Measurements from ENCODE around the gene ADAMTSL1.

Gene ADAMTSL1

GRCh38 chr9:18549772-18550171 lies 75.8 kb downstream of the ADAMTSL1 start:
- in situ Hi-C loops (cut with HindIII; ENCODE audit: low sequenced_read_pairs), result no loop called here
- TF ChIP-seq CTCF (IDR thresholded peaks at IDR 0.05; ENCODE audit: low read depth, low read length, missing control alignments), result no peak
- no peak overlapping the region for H3K4me3 ChIP-seq (ENCODE audit: low read depth, low read length)
- DNase-seq (ENCODE audit: low read depth), result no peak

GRCh38 chr9:18550286-18550685 lies 76.3 kb downstream of the ADAMTSL1 start:
- in situ Hi-C loops (cut with HindIII; ENCODE audit: low sequenced_read_pairs), result no loop called here
- DNase-seq (ENCODE audit: low read depth), result peak; percentile 56
- no peak overlapping the region for H3K4me3 ChIP-seq (ENCODE audit: low read depth, low read length)
- no peak for TF ChIP-seq CTCF (IDR thresholded peaks at IDR 0.05; ENCODE audit: low read depth, low read length, missing control alignments)

GRCh38 chr9:18554244-18554643 lies 80.3 kb downstream of the ADAMTSL1 start:
- DNase-seq (ENCODE audit: low read depth), result no peak
- H3K4me3 ChIP-seq (ENCODE audit: low read depth, low read length), result no peak overlapping the region
- TF ChIP-seq CTCF (IDR thresholded peaks at IDR 0.05; ENCODE audit: low read depth, low read length, missing control alignments), result no peak
- in situ Hi-C loops (cut with HindIII; ENCODE audit: low sequenced_read_pairs), result no loop called here

GRCh38 chr9:18555105-18555883 lies 81.3 kb downstream of the ADAMTSL1 start:
- TF ChIP-seq CTCF (IDR thresholded peaks at IDR 0.05; ENCODE audit: low read depth, low read length, missing control alignments), result no peak
- no peak for DNase-seq (ENCODE audit: low read depth)

GRCh38 chr9:18564018-18564880 lies 90.3 kb downstream of the ADAMTSL1 start:
- H3K4me3 ChIP-seq (ENCODE audit: low read depth, low read length), result no peak overlapping the region
- in situ Hi-C loops (cut with HindIII; ENCODE audit: low sequenced_read_pairs), result no loop called here
- no peak for TF ChIP-seq CTCF (IDR thresholded peaks at IDR 0.05; ENCODE audit: low read depth, low read length, missing control alignments)
- no peak for DNase-seq (ENCODE audit: low read depth)

More at GRCh38 chr9:18555105-18555883, 81.3 kb downstream of the ADAMTSL1 start:
- in situ Hi-C loops (cut with HindIII; ENCODE audit: low sequenced_read_pairs), result no loop called here
- H3K4me3 ChIP-seq (ENCODE audit: low read depth, low read length), result no peak overlapping the region

GRCh38 chr9:18566121-18566520 lies 92.2 kb downstream of the ADAMTSL1 start:
- in situ Hi-C loops (cut with HindIII; ENCODE audit: low sequenced_read_pairs), result no loop called here
- no peak for TF ChIP-seq CTCF (IDR thresholded peaks at IDR 0.05; ENCODE audit: low read depth, low read length, missing control alignments)
- DNase-seq (ENCODE audit: low read depth), result peak; percentile 77
- H3K4me3 ChIP-seq (ENCODE audit: low read depth, low read length), result no peak overlapping the region
